GM13976 (cell line): ENCODE measurements around the gene COX7B2.

Source experiments
- DNase-seq: peaks from one replicate; pipeline ENCODE4 v3.0.0; 2012; ENCODE audit warnings: low spot score
- CTCF ChIP-seq: IDR thresholded peaks from 2 replicates; pipeline ENCODE4 v1.5.1; 2012; ENCODE audit warnings: borderline replicate concordance, mild to moderate bottlenecking; ENCODE audit not compliant: insufficient read depth; ENCODE audit errors: extremely low read depth, missing control alignments, control extremely low read depth
- in situ Hi-C: fragments of 300-500 bp; cut with MboI; formaldehyde crosslinking; loops from one replicate; pipeline ENCODE4 v1.12.0; 2022; ENCODE audit warnings: low sequenced_read_pairs, mixed read lengths, inconsistent platforms; ENCODE audit not compliant: unreplicated experiment

COX7B2 gene

GRCh38 chr4:46933686-46934085 is 24.6 kb upstream of the COX7B2 start:
- in situ Hi-C loops, result loop anchor here (10.0 to 25.0 kb wide), 2 partner anchors 104 to 181 kb away; partner anchors contain the start of gene GABRB1
- no peak for DNase-seq
- TF ChIP-seq CTCF, result no peak

DNA sequence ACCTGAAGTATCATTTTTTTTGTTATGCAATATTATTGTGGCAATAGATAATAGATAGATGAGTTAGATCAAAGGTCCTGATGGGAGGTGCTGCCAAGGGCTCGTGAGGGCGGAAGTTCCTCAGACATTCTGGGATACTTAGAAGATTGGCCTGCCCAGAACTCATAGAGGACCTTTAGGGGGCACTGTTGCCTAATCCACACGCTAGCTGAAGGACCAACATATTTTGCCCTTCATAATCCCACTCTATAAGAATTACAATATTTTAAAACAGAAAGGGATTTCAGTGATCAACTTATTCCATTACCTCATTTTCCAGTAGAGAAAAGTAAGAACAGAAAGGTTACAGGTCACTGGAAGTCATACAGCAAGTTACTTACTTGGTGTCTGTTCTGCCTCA is 22.9 kb upstream of the COX7B2 start:
- DNase-seq, result no peak
- peak; percentile 42 for TF ChIP-seq CTCF

GRCh38 chr4:46930891-46931290 is 21.8 kb upstream of the COX7B2 start:
- no peak for TF ChIP-seq CTCF
- in situ Hi-C loops, result loop anchor here (10.0 to 25.0 kb wide), 2 partner anchors 106 to 184 kb away; partner anchors contain the start of gene GABRB1
- no peak for DNase-seq

More for the DNA sequence above, 22.9 kb upstream of the COX7B2 start:
- in situ Hi-C loops, result loop anchor here (10.0 to 25.0 kb wide), 2 partner anchors 105 to 183 kb away; partner anchors contain the start of gene GABRB1

DNA sequence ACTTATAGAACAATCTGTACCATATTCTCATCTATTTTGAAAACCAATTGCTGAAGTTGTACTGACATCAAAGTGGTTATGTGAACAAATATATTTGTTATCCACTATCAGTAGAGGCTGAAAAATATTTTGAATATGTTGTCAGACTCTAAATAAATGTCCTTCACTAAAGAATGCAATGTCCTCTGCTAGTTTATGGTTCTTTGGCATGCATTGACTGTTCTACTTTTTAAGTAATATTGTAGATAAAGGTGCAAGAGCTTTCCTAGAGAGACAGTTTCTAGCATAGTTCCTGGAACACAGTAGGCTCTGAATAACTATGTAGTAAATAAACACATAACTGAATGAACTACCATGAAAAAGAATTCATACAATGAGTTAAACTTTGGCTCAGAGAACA is 18.2 kb upstream of the COX7B2 start:
- TF ChIP-seq CTCF, result no peak
- in situ Hi-C loops, result loop anchor here (25.0 kb wide), 1 partner anchor 110 kb away; the partner anchor contains the start of gene GABRB1
- no peak for DNase-seq

GRCh38 chr4:46924789-46925529 is 15.9 kb upstream of the COX7B2 start:
- no peak for TF ChIP-seq CTCF
- in situ Hi-C loops, result loop anchor here (25.0 kb wide), 1 partner anchor 112 kb away; the partner anchor contains the start of gene GABRB1
- DNase-seq, result no peak

GRCh38 chr4:46922205-46922604 is 13.2 kb upstream of the COX7B2 start:
- no peak for DNase-seq
- in situ Hi-C loops, result no loop called here
- no peak for TF ChIP-seq CTCF
